SKM-1 treated with dmso at 0.1 percent for 144 hours (cell line): ENCODE results near the gene BTRC.

Source experiments
- DNase-seq: peaks from one replicate; lab custom pipeline; 2025; ENCODE audit not compliant: unreplicated experiment; lab: John Stamatoyannopoulos, UW

The BTRC gene

DNA sequence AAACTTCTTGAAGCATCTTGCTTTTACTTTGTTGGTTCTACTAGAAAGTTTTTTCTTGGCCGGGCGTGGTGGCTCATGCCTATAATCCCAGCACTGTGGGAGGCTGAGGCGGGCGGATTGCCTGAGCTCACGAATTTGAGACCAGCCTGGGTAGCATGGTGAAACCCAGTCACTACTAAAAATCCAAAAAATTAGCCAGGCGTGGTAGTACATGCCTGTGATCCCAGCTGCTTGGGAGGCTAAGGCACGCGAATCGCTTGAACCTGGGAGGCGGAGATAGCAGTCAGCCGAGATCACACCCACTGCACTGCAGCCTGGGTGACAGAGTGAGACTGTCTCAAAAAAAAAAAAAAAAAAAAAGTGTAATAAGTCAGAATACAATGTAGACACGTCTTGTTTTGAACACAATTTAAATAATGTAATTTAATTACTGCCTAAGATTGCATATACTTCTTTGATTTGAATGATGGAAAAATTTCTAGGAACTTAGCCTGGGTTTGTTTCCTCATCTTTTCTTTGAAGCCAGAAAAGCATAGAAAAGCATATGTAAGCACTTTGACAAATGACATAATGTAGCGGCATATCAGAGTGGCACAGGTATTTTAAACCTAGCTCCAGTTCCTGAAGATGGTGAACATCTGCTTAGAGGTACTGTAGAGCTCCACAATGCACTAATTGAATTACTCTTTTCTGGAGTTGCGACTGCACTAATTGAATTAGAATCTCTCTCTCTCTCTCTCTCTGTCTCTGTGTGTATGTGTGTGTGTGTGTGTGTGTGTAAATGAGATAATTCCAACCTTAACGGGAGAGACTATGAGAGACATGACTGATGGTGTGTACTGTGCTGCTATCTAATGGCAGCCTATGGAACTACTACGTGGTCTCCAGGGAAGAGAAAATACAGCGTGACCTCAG lies 87.8 kb downstream of the BTRC start:
- peak; percentile 63 for DNase-seq

DNA sequence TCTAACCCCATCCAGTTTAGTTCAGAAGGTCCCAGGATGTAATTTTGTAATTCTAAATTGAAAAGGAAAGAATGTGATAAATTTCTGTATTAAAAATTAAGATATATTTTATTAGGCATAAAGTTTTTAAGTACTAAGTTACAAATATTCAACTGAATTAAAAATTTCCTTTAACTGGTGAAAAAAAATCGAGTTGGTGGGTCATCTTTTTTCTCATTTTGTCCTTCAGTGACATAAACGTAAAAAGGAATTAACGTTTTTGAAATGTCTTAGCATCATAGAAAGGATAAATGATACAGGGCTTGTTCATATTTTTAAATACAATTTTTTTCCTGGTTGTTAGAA lies 88.5 kb downstream of the BTRC start:
- no peak for DNase-seq

DNA sequence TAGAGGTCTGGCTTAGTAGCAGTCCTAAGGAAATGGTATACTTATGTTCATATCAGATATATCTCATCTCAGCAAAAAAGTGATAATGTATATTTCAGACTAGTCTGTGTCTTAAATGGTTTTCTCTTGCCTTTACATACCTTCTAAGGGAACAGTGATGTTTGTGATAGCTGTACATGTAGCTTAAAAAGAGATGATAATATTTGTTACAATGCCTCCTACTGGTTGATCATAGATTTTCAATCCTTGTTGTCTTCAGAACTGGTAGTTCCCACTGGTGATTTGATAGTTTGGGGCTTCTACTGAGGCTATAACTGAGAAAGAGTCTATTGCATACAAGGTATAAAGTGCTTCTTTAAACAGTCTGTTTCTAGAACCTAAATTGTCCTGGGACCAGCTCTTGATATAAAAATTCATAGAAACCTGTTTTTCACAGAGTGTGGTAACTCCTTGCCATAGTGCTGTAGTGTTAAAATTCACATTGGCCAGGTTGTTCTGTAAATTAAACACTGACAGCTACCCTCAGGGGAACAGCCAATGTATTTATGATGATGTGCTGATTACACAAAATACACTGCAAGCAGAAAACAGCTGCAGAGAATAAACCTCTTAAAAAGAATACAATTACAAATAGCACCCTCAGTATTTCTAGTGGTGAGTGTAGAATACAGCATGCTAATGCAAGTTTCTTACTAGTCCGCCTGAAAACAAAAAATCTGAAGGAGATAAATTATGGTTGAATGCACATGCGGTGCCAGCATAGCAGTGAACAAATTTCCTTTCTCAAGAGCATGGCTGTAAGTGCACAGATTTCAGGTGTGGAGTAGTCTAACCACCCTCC lies 90.3 kb downstream of the BTRC start:
- DNase-seq: peak; percentile 18

DNA sequence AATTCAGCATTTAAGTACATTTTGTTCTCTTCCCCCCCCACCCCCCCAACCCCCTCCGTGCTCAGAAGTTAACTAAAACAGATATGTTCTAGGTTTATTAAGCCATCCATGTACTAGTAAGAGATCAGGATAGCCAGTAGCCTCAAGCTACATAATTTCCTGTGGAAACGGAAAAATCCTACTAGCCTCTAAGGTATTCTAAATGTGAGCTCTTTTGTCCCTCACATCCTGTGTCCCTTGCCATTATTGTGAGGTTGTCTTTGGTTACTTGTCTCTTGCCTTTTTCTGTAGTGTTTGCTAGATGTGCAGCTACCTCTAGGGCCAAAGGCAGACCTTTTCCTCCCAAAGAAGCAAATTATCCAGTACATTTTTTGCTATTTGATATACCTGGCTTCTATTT lies 92.1 kb downstream of the BTRC start:
- no peak for DNase-seq

DNA sequence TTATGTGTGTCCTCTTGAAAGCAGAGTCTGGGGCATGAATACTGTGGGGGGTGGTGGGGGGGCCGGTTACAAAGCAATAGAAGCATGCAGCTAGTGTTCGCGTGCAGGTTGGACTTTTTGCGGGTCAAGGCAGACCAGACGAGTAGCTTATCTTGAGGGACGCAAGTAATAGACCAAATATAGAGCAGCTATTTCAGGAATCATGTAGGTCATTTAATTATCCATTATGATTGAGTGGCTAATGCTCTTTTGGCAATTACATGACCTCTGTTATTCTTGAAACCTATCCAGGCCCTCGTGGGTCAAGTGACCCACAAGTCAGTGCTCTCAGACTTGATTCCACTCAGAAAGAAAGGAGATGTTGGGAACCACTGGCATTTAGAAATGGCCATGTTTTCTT lies 93.0 kb downstream of the BTRC start:
- no peak for DNase-seq

DNA sequence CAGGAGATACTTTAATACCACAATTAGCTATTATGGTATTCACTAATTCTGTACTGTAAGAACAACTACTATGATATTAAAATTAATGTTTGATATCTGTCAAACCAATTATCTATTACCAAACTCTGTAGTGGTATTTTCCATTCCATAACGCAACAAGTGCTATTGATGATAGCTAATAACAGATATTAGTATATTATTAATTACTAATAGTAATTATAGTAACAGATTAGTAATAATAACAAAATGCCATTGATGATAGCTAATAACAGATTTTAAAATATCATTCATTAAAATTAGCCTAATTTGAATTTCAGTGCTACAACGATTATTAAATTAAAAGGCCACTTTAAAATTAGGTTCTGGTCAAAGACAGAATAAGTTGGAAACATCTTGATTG lies 93.5 kb downstream of the BTRC start:
- DNase-seq: no peak

DNA sequence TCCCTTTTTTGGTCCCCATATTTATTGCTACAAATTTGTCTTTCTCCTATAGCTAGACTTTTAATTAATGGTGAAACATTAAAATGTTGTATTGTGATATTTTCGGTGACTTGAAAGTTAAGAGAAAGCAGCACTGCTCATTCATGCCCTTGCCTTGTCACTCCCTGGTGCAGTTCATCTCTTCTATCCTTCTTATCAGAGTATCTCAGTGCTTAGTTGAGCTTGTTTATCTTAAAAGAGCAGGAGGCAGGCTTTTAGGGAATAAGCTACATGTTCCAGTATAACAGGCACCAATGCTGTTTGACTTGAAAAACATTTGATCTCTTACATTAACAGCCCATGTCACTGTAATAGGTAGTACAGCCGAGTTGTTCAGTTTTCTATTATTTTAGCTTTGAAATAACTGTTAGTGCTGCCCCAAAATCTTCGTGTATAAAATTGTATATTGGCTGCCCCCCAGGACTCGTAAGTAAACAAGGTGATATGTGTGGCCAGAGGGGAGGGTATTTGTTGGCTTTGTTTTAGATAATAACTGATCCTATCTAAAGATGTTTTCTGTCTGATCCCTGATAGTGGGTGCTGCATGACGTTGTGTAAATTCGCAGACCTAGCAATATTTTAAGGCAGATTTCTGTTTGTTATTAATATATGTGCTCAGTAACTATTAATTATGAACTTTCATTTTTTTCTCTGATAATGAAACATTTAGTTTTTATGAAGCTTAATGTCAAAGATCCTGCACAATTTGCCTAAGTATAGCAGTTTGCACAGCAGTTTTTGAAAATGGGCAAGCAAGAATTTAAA lies 96.5 kb downstream of the BTRC start:
- no peak for DNase-seq

DNA sequence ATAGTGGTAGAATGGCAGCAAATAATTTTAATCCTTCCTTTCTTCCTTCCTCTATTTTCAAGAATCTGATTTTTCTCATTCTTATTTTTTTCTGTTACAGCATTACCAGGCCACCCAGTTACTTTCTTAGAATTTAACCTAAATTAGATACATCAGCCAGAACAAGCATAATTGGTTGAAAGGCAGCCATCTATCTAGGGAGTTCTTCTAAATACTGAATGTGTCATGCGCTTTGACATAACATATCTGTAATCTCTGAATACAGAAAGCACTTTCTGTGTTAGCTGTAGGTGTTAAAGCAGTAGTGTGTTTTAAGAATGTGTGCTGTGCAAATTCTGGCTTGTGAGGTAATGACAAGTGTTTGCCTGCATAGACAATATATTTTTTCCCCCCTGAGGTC lies 97.3 kb downstream of the BTRC start:
- DNase-seq: no peak

DNA sequence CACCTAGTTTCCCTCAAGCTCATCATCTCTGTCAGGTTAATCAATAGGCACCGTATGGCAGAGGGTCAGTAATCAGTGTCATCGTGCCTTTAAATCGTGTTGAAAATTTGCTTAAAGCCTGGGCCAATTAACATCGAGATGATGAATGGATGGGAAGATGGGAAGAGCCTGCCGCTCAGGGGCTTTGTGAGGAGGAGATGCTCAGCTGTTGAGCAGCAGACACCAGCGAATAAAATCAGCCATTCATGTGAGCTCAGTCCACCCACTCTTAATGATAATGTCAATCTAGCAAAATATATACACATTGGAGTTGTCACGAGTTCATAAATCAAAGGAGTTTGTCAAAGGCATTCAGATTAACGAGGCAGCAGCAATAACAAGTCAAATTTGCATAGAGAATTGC lies 97.7 kb downstream of the BTRC start:
- no peak for DNase-seq

DNA sequence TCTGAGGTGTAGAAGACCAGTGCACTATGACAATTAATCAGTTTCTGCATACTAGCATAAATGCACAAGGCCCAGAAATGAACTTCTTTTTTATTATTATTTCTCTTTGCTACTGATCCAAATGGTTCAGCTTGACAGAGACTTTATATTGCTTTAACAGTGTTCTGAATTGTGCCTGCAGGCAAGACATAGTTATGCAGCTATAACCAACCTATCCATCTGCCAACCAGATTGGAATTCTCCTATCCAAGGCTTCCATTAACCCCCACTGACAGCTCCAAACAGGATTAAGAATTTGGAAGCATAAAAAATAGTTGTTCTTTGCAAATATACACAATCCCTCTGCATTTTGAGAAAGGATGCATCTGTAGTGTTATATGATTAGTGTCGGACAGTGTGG lies 98.2 kb downstream of the BTRC start:
- DNase-seq: no peak

DNA sequence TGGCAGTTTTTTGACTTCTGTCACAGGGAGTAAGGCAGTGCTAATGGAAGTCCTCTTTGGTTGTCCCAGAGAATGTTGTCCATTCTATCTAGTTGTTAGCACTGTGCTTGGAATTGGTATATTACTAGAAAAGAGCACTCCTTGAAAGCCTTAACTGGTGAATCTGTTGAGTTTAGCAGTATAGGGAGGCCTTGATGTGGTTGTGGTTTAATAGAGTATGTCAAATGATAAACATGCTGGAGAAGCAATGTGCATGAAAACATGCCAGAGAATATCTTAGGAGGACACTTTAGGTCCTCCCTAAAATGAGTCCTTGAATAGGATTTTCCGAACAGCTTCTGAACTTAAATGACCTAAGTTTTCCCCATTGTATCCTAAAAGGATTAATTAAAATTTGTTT lies 98.6 kb downstream of the BTRC start:
- no peak for DNase-seq

DNA sequence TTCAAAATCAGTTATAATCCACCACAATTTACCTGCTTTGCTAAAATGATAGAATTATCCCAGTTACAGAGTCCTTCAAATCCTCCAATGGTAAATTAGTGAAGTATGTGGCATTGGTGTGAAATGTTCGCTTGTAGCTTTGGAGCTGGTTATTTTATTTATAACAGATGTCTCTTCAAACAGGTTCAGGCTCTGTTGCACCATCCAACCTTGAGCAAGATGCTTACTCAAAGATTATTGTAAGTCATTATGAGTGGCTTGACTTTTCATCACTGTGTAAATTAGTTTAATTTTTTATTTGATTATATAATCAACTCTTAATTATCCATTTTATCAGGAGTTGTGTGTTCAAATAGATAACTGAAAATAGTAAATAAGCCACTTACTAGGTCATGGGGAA lies 99.4 kb downstream of the BTRC start:
- no peak for DNase-seq

DNA sequence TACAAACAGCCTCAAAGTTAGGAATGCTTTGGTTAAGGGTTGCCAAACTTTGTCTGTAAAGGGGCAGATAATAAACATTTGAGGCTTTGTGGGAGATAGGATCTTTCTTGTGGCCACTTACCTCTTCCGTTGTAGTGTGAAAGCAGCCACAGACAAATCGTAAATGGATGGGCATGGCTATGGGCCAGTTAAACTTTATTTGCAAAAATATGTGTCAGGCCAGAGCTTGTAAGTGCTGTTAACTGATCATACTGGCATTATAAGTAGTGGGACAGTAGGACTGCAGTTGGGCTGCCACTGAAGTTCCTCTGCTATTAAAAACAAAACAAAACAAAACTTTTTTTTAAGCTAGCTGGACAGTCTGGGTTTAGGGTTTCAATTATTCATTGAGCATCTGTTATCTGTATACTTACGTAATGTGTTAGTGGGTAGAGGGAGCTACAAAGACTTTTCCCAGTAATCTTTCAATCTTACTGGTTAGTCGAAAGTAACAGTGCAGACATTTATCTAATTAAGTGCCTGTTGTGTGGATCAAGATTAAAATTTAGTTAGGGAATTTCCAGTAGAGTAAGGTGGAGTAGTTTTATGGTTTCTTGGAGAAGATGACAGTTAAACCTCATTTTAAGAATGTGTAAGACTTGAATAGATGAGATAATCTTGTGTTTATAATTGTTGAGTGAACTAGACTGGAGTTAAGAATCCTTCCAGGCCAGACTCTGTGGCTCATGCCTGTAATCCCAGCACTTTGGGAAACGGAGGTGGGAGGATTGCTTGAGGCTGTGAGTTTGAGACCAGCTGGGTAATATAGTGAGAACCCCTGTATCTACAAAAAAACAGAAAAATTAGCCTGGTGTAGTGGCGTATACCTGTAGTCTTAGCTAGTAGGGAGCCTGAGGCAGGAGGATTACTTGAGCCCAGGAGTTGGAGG lies 100.1 kb downstream of the BTRC start:
- DNase-seq: no peak

DNA sequence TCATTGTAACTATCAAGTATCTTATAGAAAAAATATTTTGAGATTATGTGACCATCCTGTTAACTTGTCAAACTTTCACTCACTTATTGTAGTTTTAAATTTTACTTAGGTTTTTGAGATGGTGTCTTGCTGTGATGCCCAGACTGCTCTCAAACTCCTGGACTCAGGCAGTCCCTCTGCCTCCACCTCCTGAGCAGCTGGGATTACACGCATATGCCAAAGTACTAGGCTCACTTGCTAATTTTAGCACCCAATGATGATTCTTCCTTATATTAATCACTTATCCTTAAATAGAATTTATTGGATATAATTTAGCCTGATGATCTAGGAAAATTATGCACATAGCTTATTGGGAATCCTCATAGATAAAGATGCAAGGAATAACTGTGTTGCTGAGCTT lies 104.9 kb downstream of the BTRC start:
- no peak for DNase-seq

DNA sequence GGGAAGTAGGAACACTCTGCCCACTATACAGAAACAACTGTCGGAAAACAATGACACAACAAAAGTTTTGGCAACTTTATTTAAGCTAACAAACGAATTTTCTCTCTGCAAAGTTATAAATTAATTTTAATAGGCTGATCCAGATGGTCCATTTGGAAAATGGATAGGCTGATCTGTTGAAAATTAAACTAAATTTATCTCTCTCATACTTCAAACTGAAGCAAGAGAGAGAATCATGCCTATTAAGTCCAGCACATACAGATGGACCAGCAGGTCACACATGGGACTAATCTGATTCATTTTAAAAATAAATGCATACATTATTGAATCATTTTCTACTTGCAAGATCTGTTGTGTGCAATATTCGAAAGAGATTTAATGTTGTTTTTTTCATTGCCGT lies 110.1 kb downstream of the BTRC start:
- DNase-seq: no peak

DNA sequence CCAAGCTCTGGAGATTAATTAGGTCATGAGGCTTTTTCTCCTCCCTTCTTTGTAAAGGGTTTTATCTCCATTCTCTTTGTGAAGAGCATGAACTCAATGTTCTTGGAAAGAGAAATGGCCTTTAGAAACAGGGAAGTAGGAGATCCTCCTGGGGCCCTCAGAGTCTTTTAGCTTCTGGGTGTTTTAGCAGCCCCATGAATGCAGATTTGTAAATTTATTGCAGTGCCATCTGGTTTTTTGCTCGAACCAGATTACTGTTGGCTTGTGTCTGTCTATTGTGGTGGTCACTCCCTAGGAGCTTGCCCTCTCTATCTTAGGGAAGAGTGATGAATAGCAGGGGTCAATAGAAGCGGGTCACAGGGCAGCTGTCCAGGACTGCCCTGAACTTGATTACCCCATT lies 110.6 kb downstream of the BTRC start:
- DNase-seq: no peak

DNA sequence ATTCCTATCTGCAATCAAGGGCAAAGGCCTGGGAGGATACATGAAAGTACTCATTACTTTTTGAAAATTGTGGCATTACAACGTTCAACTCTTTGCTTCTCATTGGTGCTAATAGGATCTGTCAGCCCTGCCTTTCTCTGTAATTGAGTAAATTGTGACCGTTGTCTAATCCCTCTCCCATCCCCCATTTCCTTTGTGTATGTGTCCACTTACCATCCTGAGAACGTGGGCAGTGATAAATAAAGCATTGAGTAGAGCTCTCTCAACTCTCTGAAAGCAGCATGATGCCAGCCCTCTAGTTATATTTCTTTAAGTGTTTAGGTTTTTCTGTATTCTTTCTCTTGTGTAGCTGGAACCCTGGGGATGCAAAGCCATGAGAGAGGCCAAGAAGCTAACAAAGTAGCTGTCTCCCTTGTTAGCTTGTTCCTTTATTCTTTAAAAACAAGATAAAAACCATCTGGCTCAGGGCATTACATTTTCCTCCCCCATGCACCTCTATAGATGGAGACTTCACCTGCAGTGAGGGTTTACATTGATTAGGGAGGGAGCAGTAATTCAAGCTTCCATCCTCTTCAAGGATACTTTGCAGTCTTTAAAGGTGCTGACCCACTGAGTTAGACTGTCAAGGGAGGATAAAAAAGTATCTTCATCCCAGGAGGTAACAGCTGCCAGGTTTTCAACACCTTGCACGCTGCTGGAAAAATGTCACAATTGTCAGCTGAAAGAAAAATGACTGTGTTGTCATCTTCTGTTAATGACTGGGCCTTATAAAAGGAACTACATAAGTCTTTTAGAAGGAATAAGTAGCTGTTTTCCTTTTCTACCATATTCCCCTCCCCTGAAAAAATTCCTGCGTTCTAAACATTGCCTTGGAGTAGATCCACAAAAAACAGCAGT lies 112.3 kb downstream of the BTRC start:
- no peak for DNase-seq

DNA sequence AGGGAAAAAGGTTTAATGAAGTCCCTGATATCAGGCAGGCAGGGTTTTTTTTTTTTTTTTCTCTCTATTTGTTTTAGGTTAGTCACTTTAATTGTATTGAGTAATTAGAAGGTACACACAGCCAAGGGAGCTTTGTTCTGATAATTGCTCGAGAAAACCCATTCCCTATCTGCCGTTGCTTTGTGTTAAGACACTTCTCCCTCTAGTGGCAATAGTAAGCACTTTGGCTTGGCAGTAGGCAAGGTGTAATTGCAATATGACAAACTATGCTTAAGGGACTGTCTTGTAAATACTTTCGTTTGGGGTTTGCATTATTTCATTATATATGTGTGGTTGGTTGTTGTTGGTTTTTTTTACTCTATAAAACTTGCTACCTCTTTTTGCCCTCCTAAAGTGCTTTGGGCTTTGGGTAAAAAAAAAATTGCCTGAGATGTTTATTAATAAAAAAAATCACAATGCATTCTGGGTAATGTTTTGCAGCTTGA lies 113.4 kb downstream of the BTRC start:
- peak; percentile 57 for DNase-seq

DNA sequence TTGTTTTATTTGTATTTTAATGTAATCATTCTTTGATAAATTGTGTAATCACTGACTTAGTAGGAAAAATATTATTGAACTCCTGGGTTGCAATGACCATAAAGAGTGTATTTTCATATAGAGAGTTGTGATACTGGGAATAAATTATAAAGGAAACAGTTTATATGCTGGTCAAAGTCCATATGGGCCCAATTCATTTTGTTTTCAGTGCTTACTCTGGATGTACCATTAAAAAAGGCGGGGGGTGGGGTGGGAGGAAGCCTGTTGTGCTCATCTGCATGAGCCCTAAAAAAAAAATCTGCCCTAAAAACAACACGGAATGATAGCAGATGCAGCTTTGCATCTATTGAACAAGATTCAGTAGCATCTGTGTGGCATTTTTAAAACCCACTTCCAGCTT lies 114.2 kb downstream of the BTRC start:
- no peak for DNase-seq
